ENCODE measurements around the gene FBRSL1. TPM values are rescaled to one million over a fixed set of nuclear protein-coding genes. Genes with fewer than 3 reads are reported as not detected.

Gene FBRSL1
- total RNA-seq, 1 experiment from 2014 or later: 96.1 TPM

- H3K4me3 Mint-ChIP-seq (ENCODE audit: unreplicated experiment): peak overlapping the region; percentile 56
- peaks cover 7% of the 10 kb centered on the region for H3K4me1 ChIP-seq
- peaks cover 29% of the 10 kb centered on the region for H3K36me3 Mint-ChIP-seq (ENCODE audit: insufficient read depth, unreplicated experiment)
- ChIA-PET POLR2A (no interaction called here), CTCF (no interaction called here)
- intact Hi-C loops (cut with micrococcal nuclease; ENCODE audit: unreplicated experiment): no loop called here
- no peak for TF ChIP-seq CTCF (IDR thresholded peaks at IDR 0.05; ENCODE audit: insufficient read depth in 1 of 2, low read depth in 1 of 2, low read length in 1 of 2, severe bottlenecking in 1 of 2, unreplicated experiment in 1 of 2)
- BruUV-seq (replicated peaks): no TSS peak
- peaks cover 14% of the 10 kb centered on the region for H3K9me3 ChIP-seq
- peaks cover 18% of the 10 kb centered on the region for H3K4me1 Mint-ChIP-seq (ENCODE audit: low read depth, unreplicated experiment)
- H3K4me3 ChIP-seq (ENCODE audit: low read depth, low read length): no peak overlapping the region
- H3K27me3 ChIP-seq (replicated peaks; ENCODE audit: control insufficient read depth, insufficient read depth, low read length): no peaks in the 10 kb centered on the region
- DNase-seq: peak; percentile 68 to 84
- peaks cover 2% of the 10 kb centered on the region for H3K27me3 Mint-ChIP-seq (ENCODE audit: insufficient read depth, unreplicated experiment)
- peaks cover 18% of the 10 kb centered on the region for H3K9me3 Mint-ChIP-seq (ENCODE audit: unreplicated experiment)
- H3K36me3 ChIP-seq (ENCODE audit: control insufficient read depth, insufficient read depth, low read length): no peaks in the 10 kb centered on the region
- H3K27ac Mint-ChIP-seq (ENCODE audit: unreplicated experiment): peak overlapping the region; percentile 40
These were observed 18.7 kb upstream of the FBRSL1 start for GRCh38 chr12:132471011-132471857.

GRCh38 chr12:132471858-132472255, 18.1 kb upstream of the FBRSL1 start:
- intact Hi-C loops (cut with micrococcal nuclease; ENCODE audit: unreplicated experiment): no loop called here

GRCh38 chr12:132472386-132472785, 17.6 kb upstream of the FBRSL1 start:
- H3K27ac Mint-ChIP-seq (ENCODE audit: unreplicated experiment): peak overlapping the region; percentile 40
- H3K4me1 Mint-ChIP-seq (ENCODE audit: low read depth, unreplicated experiment): peaks cover 16% of the 10 kb centered on the region
- POLR2A ChIA-PET: no interaction called here
- CTCF ChIA-PET: no interaction called here
- H3K27me3 Mint-ChIP-seq (ENCODE audit: insufficient read depth, unreplicated experiment): peaks cover 2% of the 10 kb centered on the region
- H3K27me3 ChIP-seq (replicated peaks; ENCODE audit: control insufficient read depth, insufficient read depth, low read length): no peaks in the 10 kb centered on the region
- intact Hi-C loops (cut with micrococcal nuclease; ENCODE audit: unreplicated experiment): no loop called here
- H3K9me3 Mint-ChIP-seq (ENCODE audit: unreplicated experiment): peaks cover 20% of the 10 kb centered on the region
- H3K9me3 ChIP-seq: peaks cover 14% of the 10 kb centered on the region
- H3K4me3 Mint-ChIP-seq (ENCODE audit: unreplicated experiment): no peak overlapping the region
- no TSS peak for BruUV-seq (replicated peaks)
- peaks cover 7% of the 10 kb centered on the region for H3K4me1 ChIP-seq
- no peak overlapping the region for H3K4me3 ChIP-seq (ENCODE audit: low read depth, low read length)
- no peak for TF ChIP-seq CTCF (IDR thresholded peaks at IDR 0.05; ENCODE audit: insufficient read depth in 1 of 2, low read depth in 1 of 2, low read length in 1 of 2, severe bottlenecking in 1 of 2, unreplicated experiment in 1 of 2)
- H3K36me3 Mint-ChIP-seq (ENCODE audit: insufficient read depth, unreplicated experiment): peaks cover 37% of the 10 kb centered on the region
- DNase-seq: no peak
- H3K36me3 ChIP-seq (ENCODE audit: control insufficient read depth, insufficient read depth, low read length): no peaks in the 10 kb centered on the region

More at GRCh38 chr12:132471858-132472255, 18.1 kb upstream of the FBRSL1 start:
- peak overlapping the region; percentile 40 for H3K27ac Mint-ChIP-seq (ENCODE audit: unreplicated experiment)
- BruUV-seq (replicated peaks): no TSS peak
- H3K36me3 Mint-ChIP-seq (ENCODE audit: insufficient read depth, unreplicated experiment): peaks cover 35% of the 10 kb centered on the region
- peaks cover 7% of the 10 kb centered on the region for H3K4me1 ChIP-seq
- H3K27me3 Mint-ChIP-seq (ENCODE audit: insufficient read depth, unreplicated experiment): peaks cover 2% of the 10 kb centered on the region
- H3K4me3 Mint-ChIP-seq (ENCODE audit: unreplicated experiment): peak overlapping the region; percentile 56
- ChIA-PET CTCF (no interaction called here), POLR2A (no interaction called here)
- H3K27me3 ChIP-seq (replicated peaks; ENCODE audit: control insufficient read depth, insufficient read depth, low read length): no peaks in the 10 kb centered on the region
- DNase-seq: no peak
- no peaks in the 10 kb centered on the region for H3K36me3 ChIP-seq (ENCODE audit: control insufficient read depth, insufficient read depth, low read length)
- no peak overlapping the region for H3K4me3 ChIP-seq (ENCODE audit: low read depth, low read length)
- H3K4me1 Mint-ChIP-seq (ENCODE audit: low read depth, unreplicated experiment): peaks cover 16% of the 10 kb centered on the region
- H3K9me3 Mint-ChIP-seq (ENCODE audit: unreplicated experiment): peaks cover 20% of the 10 kb centered on the region
- TF ChIP-seq CTCF (IDR thresholded peaks at IDR 0.05; ENCODE audit: insufficient read depth in 1 of 2, low read depth in 1 of 2, low read length in 1 of 2, severe bottlenecking in 1 of 2, unreplicated experiment in 1 of 2): no peak
- H3K9me3 ChIP-seq: peaks cover 14% of the 10 kb centered on the region

Data from Caco-2 (cell line).